GM21528 (cell line): ENCODE results near the gene KRT9.

Experiments
- ATAC-seq: cut with Tn5 transposase; IDR thresholded peaks from one replicate; pipeline ENCODE4 v1.9.1; 2021; ENCODE audit warnings: mild to moderate bottlenecking, moderate library complexity; ENCODE audit not compliant: unreplicated experiment, low FRiP score

Gene KRT9

GRCh38 chr17:41532947-41533570 lies 38.8 kb downstream of the KRT9 start:
- ATAC-seq = no peak

- no peak for ATAC-seq
Measured at GRCh38 chr17:41531993-41532392, 39.9 kb downstream of the KRT9 start.

GRCh38 chr17:41530062-41531048 lies 41.5 kb downstream of the KRT9 start:
- no peak for ATAC-seq

GRCh38 chr17:41529491-41529915 lies 42.4 kb downstream of the KRT9 start:
- ATAC-seq = no peak

- ATAC-seq = no peak
Measured at GRCh38 chr17:41528959-41529353, 42.9 kb downstream of the KRT9 start.

GRCh38 chr17:41527063-41528023 lies 44.5 kb downstream of the KRT9 start:
- no peak for ATAC-seq

- no peak for ATAC-seq
Measured at GRCh38 chr17:41524261-41524660, 47.6 kb downstream of the KRT9 start.

- no peak for ATAC-seq
Measured at GRCh38 chr17:41523787-41524186, 48.1 kb downstream of the KRT9 start.

GRCh38 chr17:41523225-41523593 lies 48.6 kb downstream of the KRT9 start:
- no peak for ATAC-seq

GRCh38 chr17:41522301-41523224 lies 49.3 kb downstream of the KRT9 start:
- no peak for ATAC-seq

GRCh38 chr17:41521574-41522261 lies 50.1 kb downstream of the KRT9 start:
- ATAC-seq = no peak

GRCh38 chr17:41520821-41521521 lies 50.9 kb downstream of the KRT9 start:
- no peak for ATAC-seq

- ATAC-seq = no peak
Measured at GRCh38 chr17:41519501-41520224, 52.2 kb downstream of the KRT9 start.

- ATAC-seq = no peak
Measured at GRCh38 chr17:41518789-41519449, 52.9 kb downstream of the KRT9 start, which contains the start of gene KRT15. Gene KRT15, minus strand, starts transcription at chr17:41518890. Its CDS starts 63 bp downstream, at chr17:41518827.

GRCh38 chr17:41518031-41518430 lies 53.8 kb downstream of the KRT9 start:
- ATAC-seq = no peak

GRCh38 chr17:41516830-41517283 lies 55.0 kb downstream of the KRT9 start:
- no peak for ATAC-seq
